ENCODE results near the gene HMMR.
"Not testable (repeated sequence)": the region's sequence is repeated elsewhere in the genome, so short reads cannot be mapped to it uniquely, and the experiment has no call there.

Gene HMMR

GRCh38 chr5:163460562-163461171, at the start of gene HMMR:
Gene HMMR (plus strand): TSS chr5:163460632. CDS start chr5:163460693, 61 bp downstream.
- no peak for DNase-seq (ENCODE audit: low spot score)

- DNase-seq (ENCODE audit: low spot score) = not testable (repeated sequence)
Observed at GRCh38 chr5:163415673-163416072, 44.8 kb upstream of the HMMR start.

- no peak for DNase-seq (ENCODE audit: low spot score)
Observed at GRCh38 chr5:163424836-163425235, 35.6 kb upstream of the HMMR start.

- DNase-seq (ENCODE audit: low spot score) = not testable (repeated sequence)
Observed at GRCh38 chr5:163426128-163426527, 34.3 kb upstream of the HMMR start.

- DNase-seq (ENCODE audit: low spot score) = no peak
Observed at GRCh38 chr5:163432544-163432943, 27.9 kb upstream of the HMMR start.

GRCh38 chr5:163433271-163433670, 27.2 kb upstream of the HMMR start:
- no peak for DNase-seq (ENCODE audit: low spot score)

- no peak for DNase-seq (ENCODE audit: low spot score)
Observed at GRCh38 chr5:163434401-163434866, 26.0 kb upstream of the HMMR start.

GRCh38 chr5:163436515-163436914, 23.9 kb upstream of the HMMR start:
- no peak for DNase-seq (ENCODE audit: low spot score)

- no peak for DNase-seq (ENCODE audit: low spot score)
Observed at GRCh38 chr5:163437011-163437308, 23.5 kb upstream of the HMMR start.

GRCh38 chr5:163437309-163438182, 22.9 kb upstream of the HMMR start, which contains the start of gene CCNG1:
Gene CCNG1 (plus strand): TSS chr5:163437595. CDS start chr5:163439257, 1,662 bp downstream.
- peak; percentile 95 for DNase-seq (ENCODE audit: low spot score)

- DNase-seq (ENCODE audit: low spot score) = no peak
Observed at GRCh38 chr5:163439092-163439425, 21.4 kb upstream of the HMMR start.

- DNase-seq (ENCODE audit: low spot score) = no peak
Observed at GRCh38 chr5:163440954-163441353, 19.5 kb upstream of the HMMR start.

- DNase-seq (ENCODE audit: low spot score) = no peak
Observed at GRCh38 chr5:163444526-163444925, 15.9 kb upstream of the HMMR start.

- DNase-seq (ENCODE audit: low spot score) = no peak
Observed at GRCh38 chr5:163445345-163445744, 15.1 kb upstream of the HMMR start.

GRCh38 chr5:163447191-163447590, 13.2 kb upstream of the HMMR start:
- DNase-seq (ENCODE audit: low spot score) = no peak

GRCh38 chr5:163447875-163448274, 12.6 kb upstream of the HMMR start:
- DNase-seq (ENCODE audit: low spot score) = no peak

GRCh38 chr5:163448491-163448890, 11.9 kb upstream of the HMMR start:
- no peak for DNase-seq (ENCODE audit: low spot score)

- DNase-seq (ENCODE audit: low spot score) = no peak
Observed at GRCh38 chr5:163451489-163451888, 8.9 kb upstream of the HMMR start.

GRCh38 chr5:163453705-163454104, 6.7 kb upstream of the HMMR start:
- no peak for DNase-seq (ENCODE audit: low spot score)

- not testable (repeated sequence) for DNase-seq (ENCODE audit: low spot score)
Observed at GRCh38 chr5:163455406-163455805, 5.0 kb upstream of the HMMR start.

GRCh38 chr5:163456029-163456589, 4.3 kb upstream of the HMMR start:
- no peak for DNase-seq (ENCODE audit: low spot score)

GRCh38 chr5:163456840-163457239, 3.6 kb upstream of the HMMR start:
- no peak for DNase-seq (ENCODE audit: low spot score)

- DNase-seq (ENCODE audit: low spot score) = no peak
Observed at GRCh38 chr5:163458778-163459385, 1.6 kb upstream of the HMMR start.

Data from ecto neural progenitor cell (in vitro differentiated cells).